ENCODE measurements around the gene DEXI. TPM values are rescaled to one million over a fixed set of nuclear protein-coding genes. Genes with fewer than 3 reads are reported as not detected.

DEXI gene
- total and polyA plus RNA-seq, 2 of the 13 experiments (the other 11 are each of a cell fraction or from before 2014, with no cell fraction given), result 51.5 to 70.4 TPM

- TF ChIP-seq ZBTB40 (IDR thresholded peaks at IDR 0.05) (no peak), ZBTB40 (CRISPR knock-in tag; IDR thresholded peaks at IDR 0.05) (no peak), PPARG (CRISPR knock-in tag; conservative IDR thresholded peaks at IDR 0.05) (0 out of 2 replicates have a peak, but pooled peaks have one; percentile 30), MBD4 (IDR thresholded peaks at IDR 0.05; ENCODE audit: borderline replicate concordance, low read length) (no peak), STAG1 (CRISPR knock-in tag; IDR thresholded peaks at IDR 0.05) (no peak), SETDB1 (CRISPR knock-in tag; IDR thresholded peaks at IDR 0.05; ENCODE audit: borderline replicate concordance) (no peak), GTF2F1 (IDR thresholded peaks at IDR 0.05; ENCODE audit: low read length) (no peak), SMAD9 (CRISPR knock-in tag; IDR thresholded peaks at IDR 0.05) (no peak), ATF5 (CRISPR knock-in tag; IDR thresholded peaks at IDR 0.05; ENCODE audit: low read depth) (no peak), ZBTB46 (CRISPR knock-in tag; IDR thresholded peaks at IDR 0.05; ENCODE audit: borderline replicate concordance) (peak; percentile 69; the same call in 1 of the 2 replicates), MIXL1 (CRISPR knock-in tag; IDR thresholded peaks at IDR 0.05) (no peak), ZNF142 (CRISPR knock-in tag; IDR thresholded peaks at IDR 0.05) (no peak)
These were observed 18.5 kb downstream of the DEXI start (continued) for GRCh38 chr16:10923650-10924214.
